Gastrocnemius medialis (tissue), 4 donors: ENCODE results near the gene NFYA.

ENCODE experiments used
- POLR2A ChIP-seq, 2 donors: fragments of 450-650 bp; IDR thresholded peaks; one replicate each; pipeline ENCODE4 v1.6.1; 2017; ENCODE audit warnings: antibody characterized with exemption in 2 of 2, mild to moderate bottlenecking in 2 of 2, moderate library complexity in 2 of 2
- TF ChIP-seq, protein P1 (sequence below), 5 experiments: fragments of 450-650 bp in 3 of 5; fragments of 200-600 bp in 2 of 5; sonication (generic) in 2 of 5; IDR thresholded peaks in 4 of 5; conservative IDR thresholded peaks in 1 of 5; 1 replicate in 4 of 5; 2 replicates in 1 of 5; pipeline ENCODE4 v1.5.1; 2016 to 2019; ENCODE audit warnings: antibody characterized with exemption in 5 of 5, mild to moderate bottlenecking in 3 of 5, moderate library complexity in 3 of 5

DNA sequence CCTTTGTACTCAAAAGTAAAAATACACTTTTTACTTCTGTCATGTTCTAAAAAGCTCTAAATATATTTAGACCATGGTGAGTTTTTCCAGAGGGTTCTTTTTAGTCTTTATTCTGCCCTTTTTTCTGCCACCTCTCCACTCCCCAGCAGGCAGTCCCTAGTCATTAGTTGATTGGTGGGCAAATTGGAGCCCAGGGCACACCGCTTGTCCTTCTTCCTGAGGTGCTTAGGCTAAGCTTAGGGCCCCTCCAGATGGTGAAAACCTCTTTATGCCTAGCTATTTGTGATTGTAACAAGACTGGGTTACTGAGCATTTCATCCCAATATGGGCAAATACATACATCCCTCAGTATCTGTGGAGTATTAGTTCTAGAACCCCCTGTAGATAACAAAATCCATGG, 75.1 kb downstream of the NFYA start:
- TF ChIP-seq, protein P1, sequence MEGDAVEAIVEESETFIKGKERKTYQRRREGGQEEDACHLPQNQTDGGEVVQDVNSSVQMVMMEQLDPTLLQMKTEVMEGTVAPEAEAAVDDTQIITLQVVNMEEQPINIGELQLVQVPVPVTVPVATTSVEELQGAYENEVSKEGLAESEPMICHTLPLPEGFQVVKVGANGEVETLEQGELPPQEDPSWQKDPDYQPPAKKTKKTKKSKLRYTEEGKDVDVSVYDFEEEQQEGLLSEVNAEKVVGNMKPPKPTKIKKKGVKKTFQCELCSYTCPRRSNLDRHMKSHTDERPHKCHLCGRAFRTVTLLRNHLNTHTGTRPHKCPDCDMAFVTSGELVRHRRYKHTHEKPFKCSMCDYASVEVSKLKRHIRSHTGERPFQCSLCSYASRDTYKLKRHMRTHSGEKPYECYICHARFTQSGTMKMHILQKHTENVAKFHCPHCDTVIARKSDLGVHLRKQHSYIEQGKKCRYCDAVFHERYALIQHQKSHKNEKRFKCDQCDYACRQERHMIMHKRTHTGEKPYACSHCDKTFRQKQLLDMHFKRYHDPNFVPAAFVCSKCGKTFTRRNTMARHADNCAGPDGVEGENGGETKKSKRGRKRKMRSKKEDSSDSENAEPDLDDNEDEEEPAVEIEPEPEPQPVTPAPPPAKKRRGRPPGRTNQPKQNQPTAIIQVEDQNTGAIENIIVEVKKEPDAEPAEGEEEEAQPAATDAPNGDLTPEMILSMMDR (IDR thresholded peaks at IDR 0.05 in 4 of 5, conservative IDR thresholded peaks at IDR 0.05 in 1 of 5): no peak
- TF ChIP-seq POLR2A (IDR thresholded peaks at IDR 0.05): no peak
